NB4 (cell line): ENCODE measurements around the gene PIGB.
"Not testable (repeated sequence)": the region's sequence is repeated elsewhere in the genome, so short reads cannot be mapped to it uniquely, and the experiment has no call there.

Source experiments
- DNase-seq: peaks from one replicate; pipeline ENCODE4 v3.0.0; 2010; ENCODE audit warnings: low read depth
- H3K4me3 ChIP-seq: one replicate; pipeline ENCODE4 v1.5.1; 2011; ENCODE audit warnings: mild to moderate bottlenecking, low read depth, low read length, moderate library complexity
- MYC ChIP-seq: IDR thresholded peaks from 2 replicates; pipeline ENCODE4 v1.6.1; 2011; ENCODE audit warnings: low read depth, low read length
- POLR2A ChIP-seq: IDR thresholded peaks from 2 replicates; pipeline ENCODE4 v1.6.1; 2011; ENCODE audit warnings: mild to moderate bottlenecking; ENCODE audit not compliant: insufficient read length; ENCODE audit errors: extremely low read depth
- TF ChIP-seq, protein P1 (sequence below): IDR thresholded peaks from one replicate; pipeline ENCODE4 v1.5.1; 2012; ENCODE audit warnings: low read depth, low read length
- TF ChIP-seq, protein P2 (sequence below): IDR thresholded peaks from 2 replicates; pipeline ENCODE4 v1.6.1; 2011; ENCODE audit warnings: low read depth, low read length

PIGB gene

DNA sequence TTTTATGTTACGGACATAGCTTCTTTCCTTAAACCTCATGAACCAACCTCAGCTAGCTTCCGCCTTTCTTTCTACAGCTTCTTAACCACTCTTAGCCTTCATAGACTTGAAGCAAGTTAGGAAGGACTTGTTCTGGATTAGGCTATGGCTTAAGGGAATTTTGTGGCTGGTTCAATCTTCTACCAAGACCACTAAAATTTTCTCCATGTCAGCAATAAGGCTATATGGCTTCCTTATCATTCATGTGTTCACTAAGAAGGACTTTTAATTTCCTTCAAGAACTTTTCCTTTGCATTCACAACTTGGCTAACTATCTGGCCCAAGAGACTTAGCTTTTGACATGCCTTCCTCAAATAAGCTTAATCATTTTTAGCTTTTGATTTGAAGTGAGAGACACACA is 64.7 kb downstream of the PIGB start:
- TF ChIP-seq, protein P1, sequence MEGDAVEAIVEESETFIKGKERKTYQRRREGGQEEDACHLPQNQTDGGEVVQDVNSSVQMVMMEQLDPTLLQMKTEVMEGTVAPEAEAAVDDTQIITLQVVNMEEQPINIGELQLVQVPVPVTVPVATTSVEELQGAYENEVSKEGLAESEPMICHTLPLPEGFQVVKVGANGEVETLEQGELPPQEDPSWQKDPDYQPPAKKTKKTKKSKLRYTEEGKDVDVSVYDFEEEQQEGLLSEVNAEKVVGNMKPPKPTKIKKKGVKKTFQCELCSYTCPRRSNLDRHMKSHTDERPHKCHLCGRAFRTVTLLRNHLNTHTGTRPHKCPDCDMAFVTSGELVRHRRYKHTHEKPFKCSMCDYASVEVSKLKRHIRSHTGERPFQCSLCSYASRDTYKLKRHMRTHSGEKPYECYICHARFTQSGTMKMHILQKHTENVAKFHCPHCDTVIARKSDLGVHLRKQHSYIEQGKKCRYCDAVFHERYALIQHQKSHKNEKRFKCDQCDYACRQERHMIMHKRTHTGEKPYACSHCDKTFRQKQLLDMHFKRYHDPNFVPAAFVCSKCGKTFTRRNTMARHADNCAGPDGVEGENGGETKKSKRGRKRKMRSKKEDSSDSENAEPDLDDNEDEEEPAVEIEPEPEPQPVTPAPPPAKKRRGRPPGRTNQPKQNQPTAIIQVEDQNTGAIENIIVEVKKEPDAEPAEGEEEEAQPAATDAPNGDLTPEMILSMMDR: no peak
- no peak for TF ChIP-seq MYC
- TF ChIP-seq, protein P2, sequence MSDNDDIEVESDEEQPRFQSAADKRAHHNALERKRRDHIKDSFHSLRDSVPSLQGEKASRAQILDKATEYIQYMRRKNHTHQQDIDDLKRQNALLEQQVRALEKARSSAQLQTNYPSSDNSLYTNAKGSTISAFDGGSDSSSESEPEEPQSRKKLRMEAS: no peak
- no peak for TF ChIP-seq POLR2A
- no peak for DNase-seq
- H3K4me3 ChIP-seq: no peak overlapping the region

DNA sequence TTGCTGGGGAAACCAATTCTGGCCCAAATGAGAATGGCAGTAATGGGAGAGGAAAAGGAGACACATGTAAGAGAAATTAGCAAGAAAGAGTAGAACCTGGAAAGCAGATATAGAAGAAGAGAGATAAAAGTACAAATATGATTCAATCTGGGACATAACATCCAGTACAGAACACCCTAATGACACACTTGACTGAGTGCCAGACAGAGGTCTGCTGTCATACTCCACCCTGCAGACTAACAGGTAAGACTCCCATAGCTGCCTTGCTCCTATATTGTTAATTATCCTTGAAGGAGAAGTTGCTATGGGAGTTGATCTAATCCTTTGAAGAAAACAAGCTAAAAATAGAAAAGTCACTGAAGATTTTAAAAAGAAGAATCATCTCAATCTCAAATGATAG is 68.0 kb downstream of the PIGB start:
- TF ChIP-seq POLR2A (no peak), MYC (no peak)
- TF ChIP-seq, protein P1: no peak
- TF ChIP-seq, protein P2: no peak
- no peak for DNase-seq
- H3K4me3 ChIP-seq: no peak overlapping the region

DNA sequence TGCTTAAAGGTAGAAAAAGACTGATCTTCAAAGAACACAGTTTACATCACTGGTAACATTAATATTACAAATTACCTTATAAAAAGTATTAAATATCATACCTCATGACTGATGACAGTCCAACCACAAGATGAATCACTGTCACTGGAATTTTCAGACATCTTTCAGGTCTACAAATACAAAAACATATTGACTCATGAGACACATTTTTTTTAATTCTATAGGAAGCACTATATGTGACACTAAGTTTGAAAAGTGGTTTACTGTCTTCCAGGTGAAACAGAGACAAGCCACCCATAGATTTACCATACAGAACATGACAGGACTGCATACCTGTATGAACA is 70.2 kb downstream of the PIGB start:
- TF ChIP-seq POLR2A: no peak
- TF ChIP-seq, protein P2: no peak
- no peak for TF ChIP-seq MYC
- TF ChIP-seq, protein P1: no peak
- no peak for DNase-seq
- H3K4me3 ChIP-seq: no peak overlapping the region

DNA sequence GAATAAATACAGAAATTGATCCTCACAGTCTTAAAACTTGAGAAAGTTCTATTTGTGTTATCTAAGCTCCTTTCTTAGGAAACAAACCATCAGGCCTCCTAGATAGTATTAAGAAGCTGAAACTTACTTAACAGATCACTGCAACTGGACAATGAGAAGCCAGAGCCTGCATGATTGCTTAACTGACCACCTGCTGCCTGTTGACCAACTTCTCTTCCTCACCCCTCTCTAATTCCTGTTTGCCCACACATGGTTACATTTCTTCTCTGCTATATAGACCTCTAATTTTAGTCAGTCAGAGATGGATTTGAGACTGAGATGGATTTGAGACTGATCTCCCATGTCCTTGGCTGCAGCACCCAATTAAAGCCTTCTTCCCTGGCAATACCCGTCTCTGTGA is 75.7 kb downstream of the PIGB start:
- peak; percentile 86 for DNase-seq
- no peak overlapping the region for H3K4me3 ChIP-seq
- TF ChIP-seq, protein P2: peak; percentile 35; the same call in 1 of the 2 replicates
- 0 out of 2 replicates have a peak, but pooled peaks have one; percentile 30 for TF ChIP-seq MYC
- no peak for TF ChIP-seq POLR2A

DNA sequence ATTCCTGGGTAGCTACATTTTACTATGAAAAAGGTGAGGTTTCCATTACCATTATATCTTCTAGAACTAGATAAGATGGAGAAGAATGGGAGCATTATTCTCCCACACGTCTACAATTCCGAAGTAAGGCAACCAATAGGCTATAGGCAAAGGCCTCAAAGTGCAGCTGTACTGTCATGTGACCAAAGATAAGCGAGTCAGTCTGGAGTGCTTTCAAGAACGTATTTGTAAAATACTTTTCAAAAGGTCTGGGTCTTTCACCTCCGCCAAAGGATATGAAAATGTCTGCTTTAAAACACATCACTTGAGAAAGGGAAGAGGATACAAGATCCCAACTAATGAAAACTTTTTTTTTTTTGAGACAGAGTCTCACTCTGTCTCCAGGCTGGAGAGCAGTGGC is 79.2 kb downstream of the PIGB start:
- no peak overlapping the region for H3K4me3 ChIP-seq
- TF ChIP-seq, protein P1: no peak
- TF ChIP-seq, protein P2: no peak
- no peak for TF ChIP-seq POLR2A
- TF ChIP-seq MYC: no peak

DNA sequence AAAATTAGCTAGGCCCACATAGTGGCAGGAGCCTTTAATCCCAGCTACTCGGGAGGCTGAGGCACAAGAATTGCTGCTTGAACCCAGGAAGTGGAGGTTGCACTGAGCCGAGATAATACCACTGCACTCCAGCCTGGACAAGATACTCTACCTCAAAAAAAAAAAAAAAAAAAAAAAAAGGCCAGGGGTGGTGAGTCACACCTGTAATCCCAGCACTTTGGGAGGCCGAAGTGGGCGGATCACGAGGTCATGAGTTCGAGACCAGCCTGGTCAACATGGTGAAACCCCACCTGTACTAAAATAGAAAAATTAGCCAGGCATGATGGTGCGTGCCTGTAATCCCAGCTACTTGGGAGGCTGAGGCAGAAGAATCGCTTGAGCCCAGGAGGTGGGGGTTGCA is 81.0 kb downstream of the PIGB start:
- not testable (repeated sequence) for H3K4me3 ChIP-seq, DNase-seq

More for the DNA sequence above, 79.2 kb downstream of the PIGB start:
- DNase-seq: no peak

DNA sequence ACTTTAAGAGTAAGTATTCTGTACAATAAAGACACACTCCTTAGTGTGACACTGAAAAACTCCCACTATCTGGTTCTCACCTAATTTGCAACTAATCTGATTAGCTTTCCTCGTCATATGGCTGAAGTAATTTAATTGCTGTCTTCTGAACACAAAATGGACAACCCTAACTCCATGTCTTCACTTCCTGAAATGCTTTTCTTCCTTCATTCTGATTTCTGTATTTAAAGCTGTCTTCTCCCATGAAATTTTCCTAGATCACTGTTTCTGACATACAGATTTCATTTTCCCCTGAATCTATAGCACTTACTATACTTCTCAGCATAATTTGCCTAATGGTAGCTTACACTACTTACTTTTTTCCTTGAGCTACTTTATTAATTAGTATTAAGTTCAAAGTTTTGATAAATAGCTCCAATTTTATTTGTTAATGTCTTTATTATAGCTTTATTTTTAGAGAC is 82.8 kb downstream of the PIGB start:
- no peak for DNase-seq
- H3K4me3 ChIP-seq: no peak overlapping the region
- TF ChIP-seq POLR2A (no peak), MYC (no peak)
- TF ChIP-seq, protein P2: no peak
- TF ChIP-seq, protein P1: no peak
